ENCODE results near the gene IGSF21. TPM values are rescaled to one million over a fixed set of nuclear protein-coding genes. Genes with fewer than 3 reads are reported as not detected.

Gene IGSF21
- total and polyA plus RNA-seq, 4 donors = 0.31 to 1.5 (median 0.88) TPM

GRCh38 chr1:18411321-18411720, 303.7 kb downstream of the IGSF21 start (continued):
- TF ChIP-seq, protein P1, sequence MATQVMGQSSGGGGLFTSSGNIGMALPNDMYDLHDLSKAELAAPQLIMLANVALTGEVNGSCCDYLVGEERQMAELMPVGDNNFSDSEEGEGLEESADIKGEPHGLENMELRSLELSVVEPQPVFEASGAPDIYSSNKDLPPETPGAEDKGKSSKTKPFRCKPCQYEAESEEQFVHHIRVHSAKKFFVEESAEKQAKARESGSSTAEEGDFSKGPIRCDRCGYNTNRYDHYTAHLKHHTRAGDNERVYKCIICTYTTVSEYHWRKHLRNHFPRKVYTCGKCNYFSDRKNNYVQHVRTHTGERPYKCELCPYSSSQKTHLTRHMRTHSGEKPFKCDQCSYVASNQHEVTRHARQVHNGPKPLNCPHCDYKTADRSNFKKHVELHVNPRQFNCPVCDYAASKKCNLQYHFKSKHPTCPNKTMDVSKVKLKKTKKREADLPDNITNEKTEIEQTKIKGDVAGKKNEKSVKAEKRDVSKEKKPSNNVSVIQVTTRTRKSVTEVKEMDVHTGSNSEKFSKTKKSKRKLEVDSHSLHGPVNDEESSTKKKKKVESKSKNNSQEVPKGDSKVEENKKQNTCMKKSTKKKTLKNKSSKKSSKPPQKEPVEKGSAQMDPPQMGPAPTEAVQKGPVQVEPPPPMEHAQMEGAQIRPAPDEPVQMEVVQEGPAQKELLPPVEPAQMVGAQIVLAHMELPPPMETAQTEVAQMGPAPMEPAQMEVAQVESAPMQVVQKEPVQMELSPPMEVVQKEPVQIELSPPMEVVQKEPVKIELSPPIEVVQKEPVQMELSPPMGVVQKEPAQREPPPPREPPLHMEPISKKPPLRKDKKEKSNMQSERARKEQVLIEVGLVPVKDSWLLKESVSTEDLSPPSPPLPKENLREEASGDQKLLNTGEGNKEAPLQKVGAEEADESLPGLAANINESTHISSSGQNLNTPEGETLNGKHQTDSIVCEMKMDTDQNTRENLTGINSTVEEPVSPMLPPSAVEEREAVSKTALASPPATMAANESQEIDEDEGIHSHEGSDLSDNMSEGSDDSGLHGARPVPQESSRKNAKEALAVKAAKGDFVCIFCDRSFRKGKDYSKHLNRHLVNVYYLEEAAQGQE (IDR thresholded peaks at IDR 0.05) = no peak
- TF ChIP-seq SP1 (IDR thresholded peaks at IDR 0.05) (no peak), FOXA1 (IDR thresholded peaks at IDR 0.05) (no peak), NR2F2 (IDR thresholded peaks at IDR 0.05) (no peak), YY1 (IDR thresholded peaks at IDR 0.05) (no peak), EGR1 (IDR thresholded peaks at IDR 0.05; ENCODE audit: low read depth in 2 of 2) (no peak)

- H3K4me3 ChIP-seq (ENCODE audit: low read depth in 1 of 3, low read length in 3 of 3) = no peak overlapping the region
- no peaks in the 10 kb centered on the region for H3K36me3 ChIP-seq (ENCODE audit: control insufficient read depth in 4 of 4, insufficient read depth in 3 of 4, low read depth in 1 of 4, low read length in 3 of 4)
- H3K4me1 ChIP-seq (ENCODE audit: control insufficient read depth in 4 of 4, insufficient read depth in 4 of 4, low read length in 3 of 4) = no peaks in the 10 kb centered on the region
- no peak overlapping the region for H3K27ac ChIP-seq (ENCODE audit: low read depth in 1 of 2, low read length in 2 of 2)
- H3K9me3 ChIP-seq (ENCODE audit: control insufficient read depth in 4 of 4, low read length in 3 of 4) = peaks cover 3 to 18% (median 7%) of the 10 kb centered on the region in 4 donors
- TF ChIP-seq MAX (IDR thresholded peaks at IDR 0.05) (no peak), RAD21 (IDR thresholded peaks at IDR 0.05) (no peak), GABPA (IDR thresholded peaks at IDR 0.05 in 1 of 2, conservative IDR thresholded peaks at IDR 0.05 in 1 of 2) (no peak), JUND (IDR thresholded peaks at IDR 0.05) (no peak), ZBTB33 (IDR thresholded peaks at IDR 0.05) (no peak), HNF4G (IDR thresholded peaks at IDR 0.05) (no peak), FOXA2 (IDR thresholded peaks at IDR 0.05) (no peak), SP1 (IDR thresholded peaks at IDR 0.05) (no peak), RXRA (IDR thresholded peaks at IDR 0.05) (no peak), EGR1 (IDR thresholded peaks at IDR 0.05; ENCODE audit: low read depth in 2 of 2) (no peak), FOXA1 (IDR thresholded peaks at IDR 0.05) (no peak), HNF4A (conservative IDR thresholded peaks at IDR 0.05) (no peak), NR2F2 (IDR thresholded peaks at IDR 0.05) (no peak), TAF1 (conservative IDR thresholded peaks at IDR 0.05) (no peak), YY1 (IDR thresholded peaks at IDR 0.05) (no peak), ATF3 (IDR thresholded peaks at IDR 0.05) (no peak)
- TF ChIP-seq, protein P2, sequence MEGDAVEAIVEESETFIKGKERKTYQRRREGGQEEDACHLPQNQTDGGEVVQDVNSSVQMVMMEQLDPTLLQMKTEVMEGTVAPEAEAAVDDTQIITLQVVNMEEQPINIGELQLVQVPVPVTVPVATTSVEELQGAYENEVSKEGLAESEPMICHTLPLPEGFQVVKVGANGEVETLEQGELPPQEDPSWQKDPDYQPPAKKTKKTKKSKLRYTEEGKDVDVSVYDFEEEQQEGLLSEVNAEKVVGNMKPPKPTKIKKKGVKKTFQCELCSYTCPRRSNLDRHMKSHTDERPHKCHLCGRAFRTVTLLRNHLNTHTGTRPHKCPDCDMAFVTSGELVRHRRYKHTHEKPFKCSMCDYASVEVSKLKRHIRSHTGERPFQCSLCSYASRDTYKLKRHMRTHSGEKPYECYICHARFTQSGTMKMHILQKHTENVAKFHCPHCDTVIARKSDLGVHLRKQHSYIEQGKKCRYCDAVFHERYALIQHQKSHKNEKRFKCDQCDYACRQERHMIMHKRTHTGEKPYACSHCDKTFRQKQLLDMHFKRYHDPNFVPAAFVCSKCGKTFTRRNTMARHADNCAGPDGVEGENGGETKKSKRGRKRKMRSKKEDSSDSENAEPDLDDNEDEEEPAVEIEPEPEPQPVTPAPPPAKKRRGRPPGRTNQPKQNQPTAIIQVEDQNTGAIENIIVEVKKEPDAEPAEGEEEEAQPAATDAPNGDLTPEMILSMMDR (IDR thresholded peaks at IDR 0.05; ENCODE audit: low read depth, low read length, missing input control) = no peak
- TF ChIP-seq, protein P1 (IDR thresholded peaks at IDR 0.05) = no peak
- no peak for DNase-seq (ENCODE audit: low spot score)
- H3K27me3 ChIP-seq (ENCODE audit: control insufficient read depth in 4 of 4, insufficient read depth in 4 of 4, low read length in 3 of 4) = no peaks in the 10 kb centered on the region
- H3K9ac ChIP-seq (ENCODE audit: low read depth in 1 of 2, low read length in 2 of 2) = no peak overlapping the region
- 95% methylated on average over 8 of the region's 8 CpGs for WGBS
Measured at GRCh38 chr1:18411820-18412641, 304.4 kb downstream of the IGSF21 start.

All from liver (tissue), 9 donors.